Measurements from ENCODE around the gene DIP2C.

GRCh38 chr10:271722-272121, 417.7 kb downstream of the DIP2C start:
- TF ChIP-seq FOXA1 (IDR thresholded peaks at IDR 0.05): no peak
- TF ChIP-seq ELF4 (IDR thresholded peaks at IDR 0.05): no peak

Data from HEK293T (cell line).